ENCODE results near the gene BSN.

The BSN gene

GRCh38 chr3:49665822-49666519 is 111.7 kb downstream of the BSN start:
- Histone ChIP-seq H3K9ac (ENCODE audit: low read depth, low read length) (peak overlapping the region; percentile 12; the same call in 1 of the 2 replicates), H3K27me3 (ENCODE audit: control insufficient read depth, insufficient read depth, low read length) (no peaks in the 10 kb centered on the region), H3K4me3 (ENCODE audit: low read depth, low read length) (no peak overlapping the region), H3K36me3 (ENCODE audit: control insufficient read depth, insufficient read depth, low read length) (no peaks in the 10 kb centered on the region), H3K4me1 (ENCODE audit: control insufficient read depth, insufficient read depth, low read length) (peaks cover 3% of the 10 kb centered on the region; the same call in 1 of the 2 replicates), H3K27ac (ENCODE audit: low read depth, low read length) (no peak overlapping the region), H3K9me3 (ENCODE audit: control insufficient read depth, insufficient read depth, low read length) (no peaks in the 10 kb centered on the region)

GRCh38 chr3:49666592-49666991 is 112.3 kb downstream of the BSN start:
- H3K4me1 ChIP-seq (ENCODE audit: control insufficient read depth, insufficient read depth, low read length): peaks cover 3% of the 10 kb centered on the region; the same call in 1 of the 2 replicates
- no peaks in the 10 kb centered on the region for H3K27me3 ChIP-seq (ENCODE audit: control insufficient read depth, insufficient read depth, low read length)
- no peaks in the 10 kb centered on the region for H3K36me3 ChIP-seq (ENCODE audit: control insufficient read depth, insufficient read depth, low read length)
- no peaks in the 10 kb centered on the region for H3K9me3 ChIP-seq (ENCODE audit: control insufficient read depth, insufficient read depth, low read length)
- H3K27ac ChIP-seq (ENCODE audit: low read depth, low read length): no peak overlapping the region
- H3K4me3 ChIP-seq (ENCODE audit: low read depth, low read length): no peak overlapping the region
- H3K9ac ChIP-seq (ENCODE audit: low read depth, low read length): no peak overlapping the region

- H3K4me1 ChIP-seq (ENCODE audit: control insufficient read depth, insufficient read depth, low read length): peaks cover 3% of the 10 kb centered on the region; the same call in 1 of the 2 replicates
- no peak overlapping the region for H3K9ac ChIP-seq (ENCODE audit: low read depth, low read length)
- no peaks in the 10 kb centered on the region for H3K9me3 ChIP-seq (ENCODE audit: control insufficient read depth, insufficient read depth, low read length)
- H3K27me3 ChIP-seq (ENCODE audit: control insufficient read depth, insufficient read depth, low read length): no peaks in the 10 kb centered on the region
- no peak overlapping the region for H3K27ac ChIP-seq (ENCODE audit: low read depth, low read length)
- no peak overlapping the region for H3K4me3 ChIP-seq (ENCODE audit: low read depth, low read length)
- no peaks in the 10 kb centered on the region for H3K36me3 ChIP-seq (ENCODE audit: control insufficient read depth, insufficient read depth, low read length)
Measured at GRCh38 chr3:49667701-49668413, 113.6 kb downstream of the BSN start.

- H3K9me3 ChIP-seq (ENCODE audit: control insufficient read depth, insufficient read depth, low read length): no peaks in the 10 kb centered on the region
- H3K36me3 ChIP-seq (ENCODE audit: control insufficient read depth, insufficient read depth, low read length): no peaks in the 10 kb centered on the region
- no peak overlapping the region for H3K27ac ChIP-seq (ENCODE audit: low read depth, low read length)
- H3K4me1 ChIP-seq (ENCODE audit: control insufficient read depth, insufficient read depth, low read length): peaks cover 3% of the 10 kb centered on the region; the same call in 1 of the 2 replicates
- H3K4me3 ChIP-seq (ENCODE audit: low read depth, low read length): no peak overlapping the region
- no peaks in the 10 kb centered on the region for H3K27me3 ChIP-seq (ENCODE audit: control insufficient read depth, insufficient read depth, low read length)
- H3K9ac ChIP-seq (ENCODE audit: low read depth, low read length): no peak overlapping the region
Measured at GRCh38 chr3:49668414-49668797, 114.1 kb downstream of the BSN start.

GRCh38 chr3:49668861-49669260 is 114.6 kb downstream of the BSN start:
- H3K4me1 ChIP-seq (ENCODE audit: control insufficient read depth, insufficient read depth, low read length): peaks cover 3% of the 10 kb centered on the region; the same call in 1 of the 2 replicates
- H3K9me3 ChIP-seq (ENCODE audit: control insufficient read depth, insufficient read depth, low read length): no peaks in the 10 kb centered on the region
- H3K27ac ChIP-seq (ENCODE audit: low read depth, low read length): no peak overlapping the region
- no peaks in the 10 kb centered on the region for H3K27me3 ChIP-seq (ENCODE audit: control insufficient read depth, insufficient read depth, low read length)
- no peaks in the 10 kb centered on the region for H3K36me3 ChIP-seq (ENCODE audit: control insufficient read depth, insufficient read depth, low read length)
- H3K9ac ChIP-seq (ENCODE audit: low read depth, low read length): no peak overlapping the region
- no peak overlapping the region for H3K4me3 ChIP-seq (ENCODE audit: low read depth, low read length)

- Histone ChIP-seq H3K27me3 (ENCODE audit: control insufficient read depth, insufficient read depth, low read length) (no peaks in the 10 kb centered on the region), H3K4me1 (ENCODE audit: control insufficient read depth, insufficient read depth, low read length) (peaks cover 3% of the 10 kb centered on the region; the same call in 1 of the 2 replicates), H3K27ac (ENCODE audit: low read depth, low read length) (no peak overlapping the region), H3K4me3 (ENCODE audit: low read depth, low read length) (no peak overlapping the region), H3K9ac (ENCODE audit: low read depth, low read length) (no peak overlapping the region), H3K36me3 (ENCODE audit: control insufficient read depth, insufficient read depth, low read length) (no peaks in the 10 kb centered on the region), H3K9me3 (ENCODE audit: control insufficient read depth, insufficient read depth, low read length) (no peaks in the 10 kb centered on the region)
Measured at GRCh38 chr3:49669352-49669751, 115.1 kb downstream of the BSN start.

- Histone ChIP-seq H3K36me3 (ENCODE audit: control insufficient read depth, insufficient read depth, low read length) (peaks cover 7% of the 10 kb centered on the region), H3K4me1 (ENCODE audit: control insufficient read depth, insufficient read depth, low read length) (peaks cover 6% of the 10 kb centered on the region; the same call in 1 of the 2 replicates), H3K27ac (ENCODE audit: low read depth, low read length) (no peak overlapping the region), H3K4me3 (ENCODE audit: low read depth, low read length) (no peak overlapping the region), H3K27me3 (ENCODE audit: control insufficient read depth, insufficient read depth, low read length) (no peaks in the 10 kb centered on the region), H3K9ac (ENCODE audit: low read depth, low read length) (no peak overlapping the region), H3K9me3 (ENCODE audit: control insufficient read depth, insufficient read depth, low read length) (no peaks in the 10 kb centered on the region)
Measured at GRCh38 chr3:49670940-49671290, 116.6 kb downstream of the BSN start.

- Histone ChIP-seq H3K4me3 (ENCODE audit: low read depth, low read length) (no peak overlapping the region), H3K36me3 (ENCODE audit: control insufficient read depth, insufficient read depth, low read length) (peaks cover 14% of the 10 kb centered on the region), H3K27ac (ENCODE audit: low read depth, low read length) (no peak overlapping the region), H3K9me3 (ENCODE audit: control insufficient read depth, insufficient read depth, low read length) (no peaks in the 10 kb centered on the region), H3K9ac (ENCODE audit: low read depth, low read length) (no peak overlapping the region), H3K4me1 (ENCODE audit: control insufficient read depth, insufficient read depth, low read length) (peaks cover 6% of the 10 kb centered on the region; the same call in 1 of the 2 replicates), H3K27me3 (ENCODE audit: control insufficient read depth, insufficient read depth, low read length) (no peaks in the 10 kb centered on the region)
Measured at GRCh38 chr3:49671291-49672288, 117.3 kb downstream of the BSN start.

- H3K9me3 ChIP-seq (ENCODE audit: control insufficient read depth, insufficient read depth, low read length): no peaks in the 10 kb centered on the region
- H3K27ac ChIP-seq (ENCODE audit: low read depth, low read length): peak overlapping the region; percentile 95
- no peaks in the 10 kb centered on the region for H3K27me3 ChIP-seq (ENCODE audit: control insufficient read depth, insufficient read depth, low read length)
- H3K4me3 ChIP-seq (ENCODE audit: low read depth, low read length): peak overlapping the region; percentile 93
- peaks cover 6% of the 10 kb centered on the region; the same call in 1 of the 2 replicates for H3K4me1 ChIP-seq (ENCODE audit: control insufficient read depth, insufficient read depth, low read length)
- H3K36me3 ChIP-seq (ENCODE audit: control insufficient read depth, insufficient read depth, low read length): peaks cover 30% of the 10 kb centered on the region
- H3K9ac ChIP-seq (ENCODE audit: low read depth, low read length): peak overlapping the region; percentile 54
Measured at GRCh38 chr3:49673121-49673714, 118.9 kb downstream of the BSN start.

- Histone ChIP-seq H3K9ac (ENCODE audit: low read depth, low read length) (peak within 1 kb of the TSS; percentile 77), H3K27ac (ENCODE audit: low read depth, low read length) (peak within 1 kb of the TSS; percentile 95), H3K9me3 (ENCODE audit: control insufficient read depth, insufficient read depth, low read length) (no peaks in the 10 kb centered on the region), H3K27me3 (ENCODE audit: control insufficient read depth, insufficient read depth, low read length) (no peaks in the 10 kb centered on the region), H3K4me1 (ENCODE audit: control insufficient read depth, insufficient read depth, low read length) (0 out of 2 replicates have a peak, but pooled peaks cover 3% of the 10 kb centered on the region), H3K36me3 (ENCODE audit: control insufficient read depth, insufficient read depth, low read length) (peaks cover 37% of the 10 kb centered on the region), H3K4me3 (ENCODE audit: low read depth, low read length) (peak within 1 kb of the TSS; percentile 93)
Measured at GRCh38 chr3:49673715-49674496, 119.6 kb downstream of the BSN start, which contains the start of gene APEH. Gene APEH (plus strand): TSS chr3:49674351. CDS start chr3:49674402, 51 bp downstream.

Measured in HUES48 (cell line).